Coronary artery (tissue), 2 donors: Measurements from ENCODE around the gene NXPH2.

Experiments
- DNase-seq: peaks from one replicate; pipeline ENCODE4 v3.0.0-alpha.2; 2017; ENCODE audit warnings: low spot score
- H3K27ac ChIP-seq, 2 donors: fragments of 200-600 bp; sonication (generic); one replicate each; pipeline ENCODE4 v1.5.1; 2016 to 2019
- H3K4me3 ChIP-seq: fragments of 200-600 bp; sonication (generic); 2 replicates; pipeline ENCODE4 v1.5.1; 2016; ENCODE audit warnings: mild to moderate bottlenecking, moderate library complexity
- CTCF ChIP-seq: fragments of 200-600 bp; sonication (generic); IDR thresholded peaks from one replicate; pipeline ENCODE4 v1.5.1; 2019; ENCODE audit warnings: antibody characterized with exemption

Gene NXPH2

GRCh38 chr2:138676619-138677021, 103.6 kb downstream of the NXPH2 start:
- Histone ChIP-seq H3K4me3 (no peak overlapping the region), H3K27ac (no peak overlapping the region)
- no peak for TF ChIP-seq CTCF
- no peak for DNase-seq

GRCh38 chr2:138671566-138671965, 108.6 kb downstream of the NXPH2 start:
- no peak for TF ChIP-seq CTCF
- Histone ChIP-seq H3K4me3 (no peak overlapping the region), H3K27ac (no peak overlapping the region)
- no peak for DNase-seq

- Histone ChIP-seq H3K27ac (no peak overlapping the region), H3K4me3 (no peak overlapping the region)
- no peak for TF ChIP-seq CTCF
- no peak for DNase-seq
Observed at GRCh38 chr2:138670734-138671133, 109.5 kb downstream of the NXPH2 start.

- no peak overlapping the region for H3K4me3 ChIP-seq
- H3K27ac ChIP-seq = no peak overlapping the region
- no peak for DNase-seq
- no peak for TF ChIP-seq CTCF
Observed at GRCh38 chr2:138665937-138666336, 114.3 kb downstream of the NXPH2 start.

- no peak for TF ChIP-seq CTCF
- Histone ChIP-seq H3K4me3 (no peak overlapping the region), H3K27ac (no peak overlapping the region)
- no peak for DNase-seq
Observed at GRCh38 chr2:138658187-138658894, 121.8 kb downstream of the NXPH2 start.

GRCh38 chr2:138654146-138654545, 126.0 kb downstream of the NXPH2 start:
- DNase-seq = no peak
- Histone ChIP-seq H3K4me3 (no peak overlapping the region), H3K27ac (no peak overlapping the region)
- TF ChIP-seq CTCF = no peak

GRCh38 chr2:138652378-138652777, 127.8 kb downstream of the NXPH2 start:
- TF ChIP-seq CTCF = no peak
- Histone ChIP-seq H3K27ac (no peak overlapping the region), H3K4me3 (no peak overlapping the region)
- DNase-seq = no peak
